HG02763 (cell line): ENCODE data around the gene XBP1.
"Not testable (repeated sequence)": the region's sequence is repeated elsewhere in the genome, so short reads cannot be mapped to it uniquely, and the experiment has no call there.

ENCODE experiments used
- ATAC-seq: cut with Tn5 transposase; IDR thresholded peaks from one replicate; pipeline ENCODE4 v1.9.1; 2021; ENCODE audit warnings: mild to moderate bottlenecking, moderate library complexity; ENCODE audit not compliant: unreplicated experiment

Gene XBP1

DNA sequence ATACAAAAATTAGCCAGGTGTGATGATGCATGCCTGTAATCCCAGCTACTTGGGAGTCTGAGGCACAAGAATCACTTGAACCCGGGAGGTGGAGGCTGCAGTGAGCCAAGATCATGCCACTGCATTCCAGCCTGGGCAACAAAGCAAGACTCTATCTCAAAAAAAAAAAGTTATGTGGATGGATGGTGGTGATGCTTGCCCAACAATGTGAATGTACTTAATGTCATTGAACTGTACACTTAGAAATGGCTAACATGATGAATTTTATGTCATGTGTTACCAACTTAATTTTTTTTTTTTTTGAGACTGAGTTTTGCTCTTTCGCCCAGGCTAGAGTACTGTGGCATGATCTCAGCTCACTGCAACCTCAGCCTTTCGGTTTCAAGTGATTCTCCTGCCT lies 45.9 kb downstream of the XBP1 start:
- not testable (repeated sequence) for ATAC-seq

- ATAC-seq: no peak
Measured at GRCh38 chr22:28750471-28750881, 49.9 kb downstream of the XBP1 start.
